Activated naive CD8-positive, alpha-beta T cell (primary cell): Measurements from ENCODE around the gene PLEKHA7.

ENCODE experiments used
- H3K27ac Mint-ChIP-seq: one replicate; pipeline ENCODE4 v1.8.0; 2021; ENCODE audit warnings: mixed read lengths
- H3K27me3 Mint-ChIP-seq: one replicate; pipeline ENCODE4 v1.8.0; 2021; ENCODE audit warnings: mixed read lengths
- H3K36me3 Mint-ChIP-seq: one replicate; pipeline ENCODE4 v1.8.0; 2021; ENCODE audit warnings: mixed read lengths
- H3K4me1 Mint-ChIP-seq: one replicate; pipeline ENCODE4 v1.8.0; 2021; ENCODE audit warnings: low read depth, mixed read lengths
- H3K4me3 Mint-ChIP-seq: one replicate; pipeline ENCODE4 v1.8.0; 2021; ENCODE audit warnings: mild to moderate bottlenecking, mixed read lengths
- H3K9me3 Mint-ChIP-seq: one replicate; pipeline ENCODE4 v1.8.0; 2021; ENCODE audit warnings: low read depth, mixed read lengths

The PLEKHA7 gene

DNA sequence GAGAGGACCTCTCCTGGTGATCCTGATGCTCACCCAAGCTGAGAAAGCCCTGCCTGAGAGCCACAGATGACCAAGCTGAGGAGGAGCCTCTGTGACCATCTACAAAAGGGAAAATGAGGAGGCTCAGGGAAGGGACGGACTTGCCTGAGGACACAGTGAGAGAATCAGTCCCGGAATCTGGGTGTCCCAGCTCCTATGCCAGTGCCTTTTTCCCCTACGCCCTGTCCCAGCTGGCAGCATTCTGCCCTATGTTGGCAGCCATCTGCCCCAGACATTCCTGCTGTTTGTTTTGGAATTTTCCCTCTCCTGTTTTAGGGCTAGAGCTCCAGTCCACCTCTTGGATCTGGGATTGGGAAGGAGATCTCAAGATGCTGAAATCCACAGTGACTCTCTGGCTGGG, 221.2 kb downstream of the PLEKHA7 start:
- no peak overlapping the region for H3K4me3 Mint-ChIP-seq
- H3K27ac Mint-ChIP-seq: no peak overlapping the region
- H3K9me3 Mint-ChIP-seq: no peaks in the 10 kb centered on the region
- H3K36me3 Mint-ChIP-seq: no peaks in the 10 kb centered on the region
- peaks cover 6% of the 10 kb centered on the region for H3K4me1 Mint-ChIP-seq
- H3K27me3 Mint-ChIP-seq: no peaks in the 10 kb centered on the region

DNA sequence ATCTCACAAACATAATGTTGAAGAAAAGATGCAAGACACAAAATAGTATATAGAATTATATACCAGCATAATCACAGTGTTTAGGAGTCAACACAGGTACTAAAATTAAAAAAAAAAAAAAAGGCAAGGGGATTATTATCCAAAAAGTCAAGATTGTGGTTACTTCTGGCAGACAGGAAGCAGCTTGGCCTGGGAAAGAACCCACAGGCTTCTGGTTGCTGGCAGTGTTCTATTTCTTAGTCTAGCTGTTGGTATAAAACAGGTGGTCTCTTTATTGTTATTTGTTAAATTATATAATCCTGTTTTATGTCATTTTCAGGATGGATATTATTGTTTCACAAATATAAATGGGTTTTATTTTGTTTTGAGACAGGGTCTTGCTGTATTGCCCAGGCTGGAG, 221.8 kb downstream of the PLEKHA7 start:
- Mint-ChIP-seq H3K4me1 (peaks cover 6% of the 10 kb centered on the region), H3K36me3 (no peaks in the 10 kb centered on the region), H3K9me3 (no peaks in the 10 kb centered on the region), H3K27ac (no peak overlapping the region), H3K4me3 (no peak overlapping the region), H3K27me3 (no peaks in the 10 kb centered on the region)

DNA sequence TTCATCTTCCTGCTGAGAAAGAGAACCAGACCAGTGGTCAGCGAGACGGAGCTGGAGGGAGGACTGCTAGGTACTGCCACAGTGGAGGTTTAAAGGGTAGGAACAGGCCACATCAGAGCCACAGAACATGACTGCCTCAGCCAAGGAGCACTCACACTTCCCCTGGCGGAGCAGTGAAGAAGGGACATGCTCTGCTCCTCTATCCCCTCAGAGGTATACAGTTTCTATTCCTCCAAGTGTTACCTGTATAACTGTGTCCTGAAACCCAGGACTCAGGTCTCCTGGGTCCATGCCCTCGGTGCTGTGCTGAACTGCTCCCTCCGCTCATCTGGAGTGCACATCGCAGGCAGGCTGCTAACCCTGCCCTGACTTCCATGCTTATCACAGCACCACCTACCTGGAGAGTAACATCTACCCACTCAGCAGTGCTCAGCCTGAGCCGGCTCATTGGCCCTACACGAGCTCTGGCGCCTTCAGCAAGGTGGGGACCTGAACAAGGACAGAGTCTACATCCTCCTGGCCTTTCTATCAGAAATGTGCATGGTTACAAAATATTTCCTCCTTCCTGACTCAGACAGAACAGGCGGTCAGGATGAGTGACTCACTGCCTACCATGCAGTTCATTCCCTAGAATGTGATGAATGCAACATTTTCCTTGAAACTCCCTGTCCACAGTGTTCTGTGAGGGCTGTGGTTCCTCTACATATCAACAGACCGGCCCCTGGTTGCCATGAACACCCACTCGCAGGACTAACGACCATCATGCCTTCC, 222.8 kb downstream of the PLEKHA7 start:
- H3K4me1 Mint-ChIP-seq: peaks cover 6% of the 10 kb centered on the region
- H3K27me3 Mint-ChIP-seq: no peaks in the 10 kb centered on the region
- H3K4me3 Mint-ChIP-seq: no peak overlapping the region
- H3K36me3 Mint-ChIP-seq: no peaks in the 10 kb centered on the region
- no peaks in the 10 kb centered on the region for H3K9me3 Mint-ChIP-seq
- H3K27ac Mint-ChIP-seq: no peak overlapping the region

DNA sequence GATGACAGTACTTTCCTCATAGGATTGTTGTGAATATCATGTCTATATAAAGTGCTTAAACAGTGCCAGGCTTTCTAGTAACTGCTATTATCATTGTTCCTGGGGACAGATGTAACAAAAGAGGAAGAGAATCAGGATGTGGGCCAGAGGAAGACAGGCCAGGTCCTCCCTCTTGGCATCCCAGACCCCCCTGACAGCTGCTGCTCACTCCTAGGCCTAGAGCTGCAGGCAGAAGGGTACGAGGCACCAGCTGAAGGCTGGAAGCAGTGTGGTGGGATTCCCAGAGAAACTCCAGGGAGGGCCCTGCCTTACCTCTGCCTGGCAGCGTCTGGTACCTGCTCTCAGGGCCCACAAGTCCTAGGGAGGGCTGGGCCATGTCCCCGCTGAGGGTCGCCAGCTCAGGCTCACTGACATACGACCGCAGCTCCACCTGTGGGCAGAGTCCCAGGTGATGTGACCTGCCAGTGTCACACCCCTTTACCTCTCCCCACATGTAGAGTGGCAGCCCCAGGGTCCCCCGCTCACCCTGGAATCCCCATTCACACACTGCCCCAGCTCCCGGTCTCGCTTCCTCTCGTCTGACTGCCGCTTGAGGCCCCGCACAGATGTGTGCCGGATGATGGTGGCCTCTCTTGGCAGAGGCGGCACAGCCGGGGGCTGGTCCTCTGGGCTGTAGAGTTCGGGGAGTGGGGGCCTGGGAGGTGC, 223.6 kb downstream of the PLEKHA7 start:
- Mint-ChIP-seq H3K4me3 (no peak overlapping the region), H3K27me3 (no peaks in the 10 kb centered on the region), H3K27ac (no peak overlapping the region), H3K9me3 (no peaks in the 10 kb centered on the region), H3K36me3 (no peaks in the 10 kb centered on the region), H3K4me1 (peaks cover 6% of the 10 kb centered on the region)

DNA sequence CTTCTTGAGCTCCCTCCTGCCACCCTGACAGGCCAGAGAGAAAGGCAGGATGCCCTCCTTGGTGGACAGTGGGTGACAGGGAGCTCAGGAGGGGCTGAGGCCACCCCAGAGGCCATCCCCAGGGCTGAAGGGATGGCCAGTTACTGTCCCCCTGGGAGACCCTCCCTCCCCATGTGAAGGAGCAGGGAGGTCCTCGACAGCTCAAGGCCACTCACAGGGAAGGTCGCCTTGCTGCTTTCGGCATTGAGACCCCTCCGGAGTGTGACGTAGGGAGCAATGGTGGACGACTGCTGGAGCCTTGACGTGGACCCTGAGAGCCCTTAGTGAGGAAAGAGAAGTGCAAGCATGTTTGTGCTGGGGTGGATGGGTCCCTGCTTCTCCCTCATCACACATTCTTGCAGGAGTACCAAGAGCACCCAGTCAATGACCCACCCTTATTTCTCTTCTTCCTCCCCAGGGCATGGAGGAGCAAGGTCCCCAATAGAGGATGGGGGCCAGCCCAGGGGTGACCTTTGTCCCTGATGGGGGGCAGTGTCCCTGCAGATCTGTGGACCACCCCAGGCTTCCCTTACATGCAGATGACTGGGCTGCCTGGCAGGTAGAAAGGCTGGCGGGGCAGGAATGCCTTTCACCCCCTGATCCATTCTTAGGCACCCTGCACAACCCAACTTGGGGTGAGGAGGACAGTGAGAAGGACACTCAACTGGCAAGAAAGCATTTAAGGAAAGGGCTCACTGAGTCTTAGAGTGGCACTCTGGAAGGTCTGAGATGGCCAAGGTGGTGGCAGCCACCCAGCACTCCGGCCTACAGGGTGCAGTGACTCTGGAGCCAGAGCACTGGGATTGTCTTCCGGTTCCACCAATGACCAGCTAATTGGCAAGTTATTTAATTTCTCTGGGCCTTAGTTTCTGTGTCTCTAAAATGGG, 224.4 kb downstream of the PLEKHA7 start:
- Mint-ChIP-seq H3K27me3 (no peaks in the 10 kb centered on the region), H3K4me1 (peaks cover 1% of the 10 kb centered on the region), H3K27ac (no peak overlapping the region), H3K9me3 (no peaks in the 10 kb centered on the region), H3K4me3 (no peak overlapping the region), H3K36me3 (no peaks in the 10 kb centered on the region)

DNA sequence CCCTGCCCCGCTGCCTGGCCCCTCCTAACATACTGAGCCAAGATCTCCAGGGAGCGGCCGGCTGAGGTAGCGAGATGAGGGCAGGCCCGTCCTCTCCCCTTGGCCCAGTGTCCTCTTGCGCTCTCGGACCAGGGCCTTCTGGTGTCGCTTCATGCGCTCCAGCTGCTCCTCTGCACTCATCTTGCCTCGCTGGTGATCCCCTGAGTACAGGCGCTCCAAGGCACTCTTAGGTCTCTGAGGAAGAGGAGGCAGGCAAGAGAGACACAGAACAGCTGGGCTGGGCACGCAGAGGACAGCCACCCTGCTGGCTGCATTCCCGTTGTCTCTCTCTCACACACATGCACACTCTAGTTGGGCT, 225.2 kb downstream of the PLEKHA7 start:
- no peaks in the 10 kb centered on the region for H3K27me3 Mint-ChIP-seq
- no peaks in the 10 kb centered on the region for H3K36me3 Mint-ChIP-seq
- no peaks in the 10 kb centered on the region for H3K4me1 Mint-ChIP-seq
- no peak overlapping the region for H3K27ac Mint-ChIP-seq
- H3K9me3 Mint-ChIP-seq: no peaks in the 10 kb centered on the region
- no peak overlapping the region for H3K4me3 Mint-ChIP-seq

DNA sequence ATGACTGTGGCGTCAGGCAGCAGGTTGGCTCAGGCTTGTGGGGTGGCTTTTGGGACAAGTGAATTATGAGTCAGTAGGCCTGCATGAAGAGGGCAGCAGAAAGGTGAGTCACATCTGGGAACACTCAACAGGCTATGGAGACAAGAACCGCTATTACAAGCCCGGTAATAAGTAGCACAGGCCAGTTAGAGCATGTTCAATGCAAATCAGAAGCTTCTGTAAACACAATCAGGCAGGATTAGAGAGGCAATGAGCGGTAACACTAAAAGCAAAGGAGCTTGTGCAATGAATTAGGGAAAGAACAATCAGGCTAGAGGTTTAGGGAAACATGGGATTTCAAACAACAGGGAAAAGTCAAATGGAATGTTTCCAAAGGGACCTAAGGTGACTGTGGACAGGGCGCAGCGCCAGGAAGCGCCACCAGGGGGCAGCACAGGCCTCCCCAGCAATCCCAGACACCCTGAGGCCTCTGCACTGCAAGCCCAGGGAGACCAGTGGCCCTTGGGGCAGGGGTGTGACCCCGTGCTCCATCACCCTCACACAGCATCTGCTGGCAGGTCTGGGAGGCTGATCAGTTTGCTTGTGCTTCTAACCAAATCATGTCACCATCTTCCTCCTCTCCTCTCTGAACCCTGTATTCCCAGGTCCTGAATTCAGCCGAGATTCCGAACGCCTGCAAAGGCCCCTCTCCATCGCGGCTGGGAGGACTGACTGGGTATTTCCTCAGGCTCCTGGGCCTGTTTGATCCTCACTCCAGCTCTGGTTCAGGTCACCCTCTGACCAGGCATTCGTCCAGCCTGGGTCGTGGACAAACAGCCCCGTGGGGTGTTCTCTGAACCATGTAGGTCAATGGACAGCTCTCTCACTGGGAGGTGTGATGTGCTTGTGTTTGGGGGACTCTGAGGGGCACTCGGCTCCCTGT, 225.8 kb downstream of the PLEKHA7 start:
- Mint-ChIP-seq H3K36me3 (no peaks in the 10 kb centered on the region), H3K4me3 (no peak overlapping the region), H3K4me1 (no peaks in the 10 kb centered on the region), H3K27ac (no peak overlapping the region), H3K27me3 (no peaks in the 10 kb centered on the region), H3K9me3 (no peaks in the 10 kb centered on the region)

DNA sequence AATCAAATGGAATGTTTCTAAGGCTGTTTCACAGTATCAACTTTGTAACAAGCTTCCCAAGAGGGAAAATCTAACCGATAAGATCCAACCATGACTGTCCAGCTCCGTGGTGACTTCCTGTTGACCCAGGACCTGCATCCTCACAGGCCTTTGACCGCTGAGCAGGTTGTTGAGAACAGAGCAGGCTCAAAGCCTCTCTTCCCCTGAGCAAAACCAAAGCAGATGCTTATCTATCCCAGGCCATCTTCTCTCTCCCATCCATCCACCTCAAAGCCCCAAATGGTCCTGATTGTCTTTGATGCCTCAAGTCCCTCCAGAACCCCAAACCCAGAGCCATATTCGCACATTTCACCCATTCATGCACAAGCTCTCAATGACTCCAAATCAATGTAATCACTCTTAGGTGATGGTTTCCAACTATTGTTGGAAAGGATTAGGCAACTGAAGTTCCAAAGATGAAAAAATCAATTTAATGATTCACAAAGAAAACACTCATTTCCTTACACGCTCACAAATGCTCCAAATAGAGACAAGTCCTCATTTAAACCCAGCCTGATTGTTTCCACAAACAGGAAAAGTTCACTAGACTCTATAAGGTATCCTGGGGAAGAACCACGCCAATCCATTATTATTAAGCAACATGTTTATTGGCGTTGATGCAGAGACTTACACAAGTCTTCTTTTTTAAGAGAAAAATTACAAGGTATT, 227.0 kb downstream of the PLEKHA7 start:
- H3K9me3 Mint-ChIP-seq: no peaks in the 10 kb centered on the region
- no peak overlapping the region for H3K4me3 Mint-ChIP-seq
- H3K4me1 Mint-ChIP-seq: no peaks in the 10 kb centered on the region
- H3K36me3 Mint-ChIP-seq: no peaks in the 10 kb centered on the region
- H3K27ac Mint-ChIP-seq: no peak overlapping the region
- no peaks in the 10 kb centered on the region for H3K27me3 Mint-ChIP-seq

DNA sequence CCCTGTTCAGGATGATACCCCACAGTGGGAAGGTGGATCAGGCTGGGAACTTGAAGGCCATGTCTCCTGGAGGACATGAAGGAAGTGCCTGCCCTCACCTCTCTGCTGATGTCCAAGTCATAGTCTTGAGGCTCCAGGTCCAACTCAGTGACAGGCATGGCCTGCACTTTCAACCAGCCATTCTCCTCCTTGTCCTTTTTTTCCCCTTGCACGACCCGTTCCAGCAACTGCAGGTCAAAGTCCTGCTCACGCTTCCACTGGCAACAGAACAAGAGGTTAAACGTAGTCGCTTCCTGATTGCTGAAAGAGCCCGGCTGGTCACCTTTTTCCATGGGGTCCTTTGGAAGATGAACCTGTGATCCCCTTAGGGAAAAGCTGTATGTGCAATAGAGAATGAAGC, 228.1 kb downstream of the PLEKHA7 start:
- no peaks in the 10 kb centered on the region for H3K9me3 Mint-ChIP-seq
- no peaks in the 10 kb centered on the region for H3K27me3 Mint-ChIP-seq
- no peak overlapping the region for H3K27ac Mint-ChIP-seq
- H3K4me3 Mint-ChIP-seq: no peak overlapping the region
- no peaks in the 10 kb centered on the region for H3K36me3 Mint-ChIP-seq
- H3K4me1 Mint-ChIP-seq: no peaks in the 10 kb centered on the region

DNA sequence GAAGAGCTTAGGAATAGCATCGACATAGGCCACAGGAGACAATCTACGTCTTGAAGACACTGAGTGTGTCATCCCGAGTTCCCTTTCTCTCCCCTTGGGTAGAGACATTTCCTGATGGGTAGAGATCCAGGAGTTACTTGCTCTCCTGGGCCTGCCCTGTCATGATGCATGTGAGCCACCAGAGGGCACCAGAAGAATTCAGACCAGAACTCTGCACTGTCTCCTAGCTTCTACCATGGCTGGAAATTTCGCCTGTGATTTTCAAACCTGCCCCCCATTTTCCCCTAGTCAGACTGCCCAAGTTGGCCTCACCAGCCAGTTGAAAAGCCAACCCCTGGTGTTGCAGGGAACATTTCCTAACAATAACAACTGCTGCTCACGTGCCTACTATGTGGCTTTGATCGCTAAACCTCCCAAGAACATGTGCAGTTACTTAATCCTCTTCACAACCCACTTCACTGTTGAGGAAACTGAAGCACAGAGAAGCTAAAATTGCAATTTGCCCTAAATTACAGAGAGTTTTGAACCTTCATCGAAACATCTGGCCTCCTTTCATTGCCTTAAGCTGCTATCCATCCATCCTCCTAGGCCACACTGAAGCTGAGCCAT, 228.6 kb downstream of the PLEKHA7 start:
- no peaks in the 10 kb centered on the region for H3K36me3 Mint-ChIP-seq
- H3K9me3 Mint-ChIP-seq: no peaks in the 10 kb centered on the region
- no peak overlapping the region for H3K4me3 Mint-ChIP-seq
- no peaks in the 10 kb centered on the region for H3K27me3 Mint-ChIP-seq
- H3K4me1 Mint-ChIP-seq: no peaks in the 10 kb centered on the region
- H3K27ac Mint-ChIP-seq: no peak overlapping the region

DNA sequence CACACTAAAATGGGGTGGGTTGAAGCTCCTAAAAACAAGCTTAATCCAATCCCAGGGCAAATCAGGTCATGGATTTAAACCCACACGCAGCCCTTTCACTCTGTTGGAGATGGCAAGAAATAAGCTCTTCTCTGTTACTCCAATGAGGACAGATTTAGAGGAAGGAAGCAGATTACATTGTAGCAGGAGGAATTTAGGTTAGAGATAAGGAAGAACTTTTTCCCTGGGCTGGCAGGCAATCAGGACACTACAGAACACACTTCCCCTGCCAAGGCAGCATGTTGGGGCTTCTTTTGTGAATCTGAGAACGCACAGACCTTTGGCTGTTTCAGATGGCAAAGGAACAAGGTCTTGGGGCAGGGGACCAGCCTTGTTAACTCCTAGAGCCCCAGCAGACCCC, 229.5 kb downstream of the PLEKHA7 start:
- Mint-ChIP-seq H3K4me1 (no peaks in the 10 kb centered on the region), H3K9me3 (no peaks in the 10 kb centered on the region), H3K36me3 (no peaks in the 10 kb centered on the region), H3K4me3 (no peak overlapping the region), H3K27me3 (no peaks in the 10 kb centered on the region), H3K27ac (no peak overlapping the region)

DNA sequence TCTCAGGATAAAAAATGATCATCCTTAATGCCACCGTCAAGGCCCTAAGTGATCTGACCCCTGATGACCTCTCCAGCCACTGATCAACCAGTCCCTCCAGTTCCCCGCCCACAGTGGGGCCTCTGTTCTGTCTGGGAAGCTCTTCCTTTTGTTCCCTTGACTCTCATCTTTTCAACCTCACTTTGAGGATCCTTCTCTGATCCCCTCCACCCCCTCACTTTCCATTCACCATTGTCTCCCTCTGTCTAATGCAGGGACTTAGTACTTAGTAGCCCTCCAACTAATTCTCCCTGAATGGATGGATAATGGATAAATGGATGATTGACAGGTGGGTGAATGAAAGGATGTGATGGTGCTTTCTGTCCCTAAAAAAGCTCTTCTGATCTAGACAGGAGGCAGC, 230.1 kb downstream of the PLEKHA7 start:
- no peaks in the 10 kb centered on the region for H3K36me3 Mint-ChIP-seq
- no peaks in the 10 kb centered on the region for H3K9me3 Mint-ChIP-seq
- no peak overlapping the region for H3K27ac Mint-ChIP-seq
- H3K4me3 Mint-ChIP-seq: no peak overlapping the region
- H3K27me3 Mint-ChIP-seq: no peaks in the 10 kb centered on the region
- H3K4me1 Mint-ChIP-seq: no peaks in the 10 kb centered on the region

DNA sequence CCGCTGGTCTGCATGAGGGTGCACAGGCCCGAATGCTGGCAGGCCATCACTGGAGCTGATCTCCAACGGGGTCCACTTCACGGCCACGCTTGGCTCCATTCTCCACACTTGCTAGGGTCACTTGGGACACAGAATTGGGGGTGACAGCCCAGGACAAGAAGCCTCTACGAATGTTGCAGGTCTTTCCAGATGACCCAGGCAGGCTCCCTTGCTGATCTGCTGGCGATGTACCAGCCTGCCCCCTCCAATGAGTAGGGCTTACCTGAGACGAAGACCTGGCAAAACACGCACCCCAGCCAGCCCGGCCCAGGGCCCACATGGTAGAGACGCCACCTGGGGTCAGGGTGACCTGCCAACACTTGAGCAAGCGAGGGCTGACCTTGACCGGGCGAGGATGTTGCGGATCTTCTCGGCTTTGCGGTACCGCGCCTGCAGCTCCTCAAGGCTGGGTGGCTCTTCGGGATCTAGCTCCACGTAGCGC, 230.9 kb downstream of the PLEKHA7 start:
- Mint-ChIP-seq H3K36me3 (no peaks in the 10 kb centered on the region), H3K27ac (no peak overlapping the region), H3K4me1 (no peaks in the 10 kb centered on the region), H3K4me3 (no peak overlapping the region), H3K9me3 (no peaks in the 10 kb centered on the region), H3K27me3 (no peaks in the 10 kb centered on the region)
